SJCRH30 (cell line): ENCODE results near the gene LAD1. TPM values are rescaled to one million over a fixed set of nuclear protein-coding genes. Genes with fewer than 3 reads are reported as not detected.

ENCODE experiments used
- total RNA-seq: library from RNA; depleted of rRNA; stranded (reverse); fragments of >200 nt; shearing (Covaris generic); gene quantifications from 2 replicates; pipeline ENCODE4 v1.2.3, GENCODE V29; 2014; rRNA removed

Gene LAD1
- total RNA-seq, 1 experiment from 2014 or later: 1.1 TPM

Other genes starting within 250 kb of the LAD1 start
- 83.5 and 87.4 TPM in 2 replicates for gene TMEM9, start 244.8 kb downstream of the LAD1 start, total RNA-seq
- gene IGFN1, start 208.5 kb downstream of the LAD1 start, total RNA-seq: not detected in 2 replicates
- gene PKP1, start 115.8 kb downstream of the LAD1 start, total RNA-seq: not detected in 2 replicates
- gene TNNT2, start 21.6 kb downstream of the LAD1 start, total RNA-seq: 74.9 and 90.0 TPM in 2 replicates
- gene TNNI1, start 22.4 kb upstream of the LAD1 start, total RNA-seq: 230 and 281 TPM in 2 replicates
- gene PHLDA3, start 69.9 kb upstream of the LAD1 start, total RNA-seq: 30.8 and 33.9 TPM in 2 replicates
- gene CSRP1, start 107.8 kb upstream of the LAD1 start, total RNA-seq: 80.6 and 84.6 TPM in 2 replicates
- 63.8 and 68.2 TPM in 2 replicates for gene NAV1, start 139.8 kb upstream of the LAD1 start, total RNA-seq